NCI-H2227 (cell line): Measurements from ENCODE around the gene C1orf87.

Experiments
- DNase-seq: peaks from one replicate; lab custom pipeline; 2025; ENCODE audit not compliant: unreplicated experiment; lab: John Stamatoyannopoulos, UW

C1orf87 gene, protein sequence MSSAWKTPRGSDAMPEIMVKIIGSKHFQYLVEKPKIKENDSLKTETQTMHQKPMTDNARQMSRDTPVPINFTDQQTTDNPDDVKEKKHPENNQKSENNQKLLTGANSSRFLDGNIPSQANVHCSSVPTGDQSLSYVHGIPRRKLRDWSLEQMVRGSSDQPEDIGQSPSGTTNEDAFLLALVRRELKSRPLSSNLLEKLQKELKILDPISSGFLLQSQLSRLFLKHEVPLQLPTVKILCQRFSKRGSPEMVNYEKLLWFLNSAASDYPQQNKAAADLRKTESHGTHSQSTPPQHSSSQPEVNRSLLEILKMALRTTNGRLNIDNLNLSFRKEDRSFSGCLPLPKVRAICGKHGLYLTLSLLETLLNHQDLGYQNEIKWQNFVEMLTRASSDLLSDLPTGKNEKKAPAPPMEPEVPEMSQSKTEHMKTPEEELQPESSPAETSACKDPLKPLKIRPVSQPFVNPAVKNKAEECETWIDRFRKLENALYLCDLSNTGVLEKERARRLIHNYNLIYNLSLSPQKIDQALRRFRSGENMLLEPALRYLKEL

DNA sequence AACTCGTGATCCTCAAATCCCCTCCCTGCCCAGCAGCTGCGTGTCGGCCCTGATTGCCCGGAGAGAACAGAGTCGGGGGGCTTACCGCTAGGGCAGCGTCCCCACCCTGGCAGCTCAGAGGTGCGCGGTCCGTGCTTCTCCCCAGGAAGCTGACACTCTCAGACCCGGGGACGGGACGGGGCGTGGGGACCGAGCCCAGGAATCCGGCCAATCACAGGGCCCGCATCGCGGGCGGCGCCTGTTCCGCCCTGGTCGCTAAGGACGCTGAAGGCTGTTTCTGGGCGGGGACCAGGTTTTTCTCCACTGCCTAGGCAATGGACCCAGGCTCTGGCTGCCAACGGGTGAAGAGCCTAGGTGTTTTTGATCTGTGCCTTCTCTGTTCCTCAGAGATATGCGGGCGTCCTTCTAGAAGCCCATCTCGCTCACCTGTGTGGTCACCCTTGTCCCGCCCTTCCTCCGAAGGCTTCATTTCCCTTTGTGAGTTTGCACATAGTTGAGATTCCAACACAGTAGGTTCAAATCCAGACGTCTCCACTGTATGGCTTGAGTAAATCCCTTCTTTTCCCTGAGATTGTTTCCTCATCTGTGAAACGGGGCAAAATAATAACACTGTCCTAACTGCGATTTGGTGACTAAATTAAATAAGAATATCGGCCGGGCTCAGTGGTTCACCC is at the start of gene C1orf87:
TSS of gene C1orf87 (minus strand) at position 166 of the 674 bp plus-strand sequence. CDS start 1,127 bp downstream, outside the sequence.
- peak; percentile 4 for DNase-seq

- no peak for DNase-seq
Measured at GRCh38 chr1:60118085-60118484, 44.5 kb upstream of the C1orf87 start.

GRCh38 chr1:60114745-60115318 is 41.3 kb upstream of the C1orf87 start:
- DNase-seq = no peak

DNA sequence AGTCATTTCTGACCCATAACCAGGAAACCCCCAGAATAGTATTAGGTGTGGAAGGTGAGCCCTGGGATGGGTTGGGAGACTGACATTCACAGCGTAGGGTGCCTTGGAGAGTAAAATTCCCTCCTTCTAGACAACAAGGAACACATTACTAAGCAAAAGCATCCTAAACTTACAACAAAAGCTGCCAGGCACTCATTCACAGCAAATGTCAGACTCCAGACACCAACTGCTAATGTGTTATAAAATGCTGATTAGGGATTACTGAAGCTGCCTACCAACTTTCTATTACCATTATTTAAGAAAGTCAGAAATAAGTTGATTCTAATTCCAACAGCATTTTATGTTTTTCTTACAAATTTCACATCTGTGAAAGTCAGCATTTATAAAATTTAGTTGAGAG is 40.0 kb upstream of the C1orf87 start:
- no peak for DNase-seq

DNA sequence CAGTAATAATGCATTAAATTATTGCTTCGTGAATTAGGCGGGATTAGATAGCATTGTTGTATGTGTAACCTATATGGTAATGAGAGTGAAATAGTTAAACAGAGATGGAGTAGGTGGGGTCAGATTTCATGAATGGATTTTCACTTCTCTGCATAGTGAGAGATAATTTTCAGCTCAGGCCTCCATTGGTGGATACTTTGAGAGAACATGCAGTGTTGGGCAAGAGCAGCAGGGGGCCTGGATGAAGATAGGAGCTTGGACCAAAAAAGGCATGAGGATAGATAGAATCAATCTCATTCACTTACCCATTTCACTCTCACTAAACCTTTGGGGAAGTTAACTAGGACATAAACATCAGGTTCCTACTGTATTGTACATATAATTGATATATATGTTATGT is 39.5 kb upstream of the C1orf87 start:
- DNase-seq = no peak

- DNase-seq = no peak
Measured at GRCh38 chr1:60111716-60112115, 38.1 kb upstream of the C1orf87 start.

DNA sequence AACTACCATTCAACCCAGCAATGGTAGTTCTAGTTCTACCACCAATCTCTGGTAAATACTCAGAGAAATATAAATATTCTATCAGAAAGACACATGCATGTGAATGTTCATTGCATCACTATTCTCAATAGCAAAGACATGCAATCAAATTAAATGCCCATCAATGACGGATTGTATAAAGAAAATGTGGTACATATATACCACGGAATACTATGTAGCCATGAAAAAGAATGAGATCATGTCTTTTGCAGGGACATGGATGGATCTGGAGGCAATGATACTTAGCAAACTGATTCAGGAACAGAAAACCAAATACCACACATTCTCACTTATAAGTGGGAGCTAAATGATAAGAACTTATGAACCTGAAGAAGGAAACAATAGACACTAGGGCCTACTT is 37.5 kb upstream of the C1orf87 start:
- DNase-seq = no peak

GRCh38 chr1:60108196-60108595 is 34.6 kb upstream of the C1orf87 start:
- no peak for DNase-seq

DNA sequence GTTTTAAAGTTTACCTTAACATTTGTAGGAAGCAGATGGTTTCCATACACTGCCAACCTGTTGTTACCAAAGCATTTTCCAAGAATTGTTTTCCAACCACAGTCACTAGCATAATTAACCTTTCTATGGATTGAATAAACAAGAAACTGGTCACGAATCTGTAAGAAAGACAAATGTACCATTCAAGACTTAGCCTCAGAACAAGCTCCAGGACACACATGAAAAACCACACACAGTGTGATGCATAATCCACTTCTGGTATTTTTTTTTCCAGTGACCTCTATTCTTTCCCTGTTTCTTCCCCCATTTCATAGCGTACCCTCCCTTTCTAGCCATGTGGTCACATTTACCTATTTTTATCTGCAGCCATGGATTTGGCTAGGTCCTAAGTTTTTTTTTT is 29.6 kb upstream of the C1orf87 start:
- DNase-seq = no peak

GRCh38 chr1:60102267-60103061 is 28.9 kb upstream of the C1orf87 start:
- no peak for DNase-seq

GRCh38 chr1:60101516-60101915 is 27.9 kb upstream of the C1orf87 start:
- DNase-seq = no peak

DNA sequence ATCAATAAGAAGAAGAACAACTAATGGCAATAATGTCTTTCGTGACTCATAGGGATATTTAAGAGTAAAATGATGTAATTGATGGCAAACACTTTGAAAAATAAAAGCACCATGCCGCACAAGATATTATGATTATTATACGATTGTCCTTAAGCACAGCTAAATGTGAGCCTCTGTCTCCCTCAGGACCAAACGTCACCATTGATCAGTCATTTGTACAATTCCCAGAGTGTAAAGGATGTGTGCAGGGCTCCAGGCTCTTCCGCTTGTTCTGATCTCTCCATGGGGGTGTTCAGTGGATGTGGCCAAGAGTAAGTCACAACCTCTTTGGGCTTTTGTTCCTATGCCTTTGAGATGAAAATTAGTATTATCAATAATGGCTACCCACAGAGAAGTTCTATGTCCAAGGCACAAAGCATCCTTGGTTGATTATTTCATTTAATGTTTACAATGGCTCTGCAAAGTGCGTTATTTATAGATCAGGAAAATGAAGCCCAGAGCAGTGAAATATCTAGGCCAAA is 17.7 kb upstream of the C1orf87 start:
- no peak for DNase-seq

DNA sequence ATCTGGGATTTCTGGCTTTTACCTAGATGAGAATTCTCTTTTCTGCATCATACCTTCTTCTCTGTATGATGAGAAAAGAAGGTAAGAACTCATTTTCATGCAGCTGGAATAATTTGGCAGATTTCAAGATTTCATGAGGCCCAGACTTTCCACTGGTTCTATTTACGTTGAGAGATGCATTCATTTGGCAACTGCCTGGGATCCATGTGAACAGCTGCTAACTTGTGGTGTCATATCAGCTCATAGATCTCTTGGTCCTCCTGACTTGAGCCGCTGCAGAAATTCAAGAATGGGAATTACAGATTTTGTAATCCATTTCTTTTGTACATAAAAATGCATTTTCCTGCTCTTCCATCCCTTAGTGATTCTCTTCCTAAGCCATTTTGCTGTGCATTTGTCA is 17.1 kb upstream of the C1orf87 start:
- DNase-seq = no peak

- no peak for DNase-seq
Measured at GRCh38 chr1:60088620-60089155, 15.1 kb upstream of the C1orf87 start.

DNA sequence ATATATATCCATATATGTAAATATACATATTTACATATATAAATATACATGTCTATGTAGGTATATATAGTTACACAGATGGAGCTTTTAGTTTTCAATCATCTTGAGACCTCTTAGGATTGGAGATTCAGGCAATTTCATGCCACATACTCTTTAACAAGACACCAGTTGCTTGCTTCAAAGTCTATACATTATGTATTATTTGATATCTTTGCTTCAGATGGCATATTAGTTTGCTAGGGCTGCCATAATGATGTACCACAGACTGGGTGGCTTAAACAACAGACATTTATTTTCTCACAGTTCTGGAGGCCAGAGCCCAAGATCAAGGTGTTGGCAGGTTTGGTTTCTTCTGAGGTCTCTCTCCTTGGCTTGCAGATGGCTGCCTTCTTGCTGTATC is 14.1 kb upstream of the C1orf87 start:
- DNase-seq = no peak

GRCh38 chr1:60078182-60078581 is 4.6 kb upstream of the C1orf87 start:
- DNase-seq = no peak

DNA sequence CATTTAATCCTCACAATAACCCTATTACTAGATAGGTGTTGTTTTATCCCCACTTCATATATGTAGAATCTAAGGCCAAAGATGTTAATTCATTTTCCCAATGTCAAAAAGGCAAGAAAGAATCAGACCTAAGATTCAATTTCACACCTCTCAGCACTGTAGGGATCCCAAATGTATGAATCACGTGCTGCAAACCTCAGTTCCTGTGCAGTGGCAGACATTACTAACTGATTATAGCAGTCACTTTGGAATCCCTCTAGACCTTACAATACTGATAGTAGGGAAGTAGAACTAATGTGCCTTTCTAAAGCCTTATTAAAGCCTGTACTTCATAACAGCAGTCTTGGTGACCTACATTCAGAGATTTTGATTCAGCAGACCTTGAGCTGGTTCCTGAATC is 2.3 kb downstream of the C1orf87 start:
- DNase-seq = no peak

- no peak for DNase-seq
Measured at GRCh38 chr1:60069691-60070090, 3.9 kb downstream of the C1orf87 start.

GRCh38 chr1:60068393-60069045 is 5.1 kb downstream of the C1orf87 start:
- DNase-seq = no peak

- DNase-seq = no peak
Measured at GRCh38 chr1:60066001-60066400, 7.6 kb downstream of the C1orf87 start.
